HCT116 (cell line): ENCODE data around the gene TMUB1. TPM values are rescaled to one million over a fixed set of nuclear protein-coding genes. Genes with fewer than 3 reads are reported as not detected.

Experiments
- ATAC-seq: fragments of 200-7000 bp; cut with Tn5 transposase; 2 replicates; pipeline ENCODE4 v1.9.1; 2020; ENCODE audit warnings: mild to moderate bottlenecking, moderate library complexity
- BruUV-seq: library from RNA; stranded (reverse); fragments of 400-500 nt; replicated peaks from 2 replicates; lab custom pipeline; 2021; lab: Mats Ljungman, UMichigan
- CTCF ChIA-PET: fragments of 300-600 bp; sonication (Branson Sonifier 250); formaldehyde crosslinking; loops from one replicate; lab custom pipeline; 2021; ENCODE audit warnings: antibody characterized with exemption; lab: Charles Lee
- POLR2A ChIA-PET: fragments of 300-600, 350-600 bp; sonication (Branson Sonifier 250); formaldehyde crosslinking; loops from one replicate; lab custom pipeline; 2021; ENCODE audit warnings: antibody characterized with exemption; lab: Charles Lee
- RAD21 ChIA-PET, 2 experiments: fragments of 300-600 bp; sonication (Branson Sonifier 250); formaldehyde crosslinking; loops; one replicate each; lab custom pipeline; 2023; ENCODE audit warnings: low total read pairs in 2 of 2; ENCODE audit not compliant: uncharacterized antibody in 2 of 2, unreplicated experiment in 2 of 2, low non-redundant PET in 1 of 2; lab: Charles Lee
- DNase-seq: peaks from one replicate; pipeline ENCODE4 v3.0.0-alpha.2; 2010; ENCODE audit warnings: low read depth, low spot score
- H2AFZ ChIP-seq: fragments of 200-600 bp; shearing (Covaris generic), sonication (generic); 2 replicates; pipeline ENCODE4 v1.6.1; 2017; ENCODE audit warnings: low read depth, mixed run types, mixed read lengths, antibody characterized with exemption, low read length; ENCODE audit not compliant: poor library complexity, severe bottlenecking
- H3K27ac ChIP-seq: 2 replicates; pipeline ENCODE4 v1.5.1; 2012; ENCODE audit warnings: low read depth, low read length
- H3K27me3 ChIP-seq: fragments of 200-600 bp; sonication (generic); 2 replicates; pipeline ENCODE4 v1.6.1; 2016; ENCODE audit warnings: mixed run types, low read length, mixed read lengths; ENCODE audit not compliant: insufficient read depth
- H3K36me3 ChIP-seq, 2 experiments: fragments of 200-500 bp in 1 of 2; fragments of 200-600 bp in 1 of 2; sonication (Bioruptor generic) in 1 of 2; sonication (generic) in 1 of 2; 2 replicates each; pipeline versions ENCODE4 v1.5.1 to v1.6.1; 2014 to 2016; ENCODE audit warnings: low read length in 2 of 2, inconsistent platforms in 1 of 2, mixed read lengths in 1 of 2, mixed run types in 1 of 2; ENCODE audit not compliant: insufficient read depth in 2 of 2, control insufficient read depth in 1 of 2
- H3K4me1 ChIP-seq, 2 experiments: fragments of 200-600 bp in 1 of 2; sonication (generic) in 1 of 2; 2 replicates each; pipeline versions ENCODE4 v1.5.1 to v1.6.1; 2012 to 2017; ENCODE audit warnings: low read length in 2 of 2, inconsistent platforms in 1 of 2, mild to moderate bottlenecking in 1 of 2, mixed read lengths in 1 of 2, mixed run types in 1 of 2, moderate library complexity in 1 of 2; ENCODE audit not compliant: insufficient read depth in 2 of 2, control insufficient read depth in 1 of 2
- H3K4me2 ChIP-seq: fragments of 200-600 bp; sonication (generic); 2 replicates; pipeline ENCODE4 v1.6.1; 2017; ENCODE audit warnings: mixed run types, low read length, mixed read lengths
- H3K4me3 ChIP-seq, 2 experiments: fragments of 200-600 bp in 1 of 2; sonication (generic) in 1 of 2; replicated peaks in 1 of 2; 2 replicates each; pipeline ENCODE4 v1.5.1; 2011 to 2016; ENCODE audit warnings: low read length in 2 of 2, control low read depth in 1 of 2, low read depth in 1 of 2, mild to moderate bottlenecking in 1 of 2, mixed read lengths in 1 of 2, mixed run types in 1 of 2
- H3K79me2 ChIP-seq: fragments of 200-600 bp; sonication (generic); 2 replicates; pipeline ENCODE4 v1.6.1; 2017; ENCODE audit warnings: mild to moderate bottlenecking, mixed run types, low read length, moderate library complexity, mixed read lengths; ENCODE audit not compliant: insufficient read depth
- H3K9ac ChIP-seq: fragments of 200-600 bp; sonication (generic); 2 replicates; pipeline ENCODE4 v1.6.1; 2016; ENCODE audit warnings: low read length, mixed read lengths
- H3K9me2 ChIP-seq: fragments of 200-600 bp; sonication (generic), shearing (Covaris generic); 2 replicates; pipeline ENCODE4 v1.6.1; 2017; ENCODE audit warnings: mixed run types, mild to moderate bottlenecking, moderate library complexity; ENCODE audit not compliant: insufficient read depth
- H3K9me3 ChIP-seq, 2 experiments: fragments of 200-500 bp in 1 of 2; fragments of 200-600 bp in 1 of 2; sonication (Bioruptor generic) in 1 of 2; sonication (generic) in 1 of 2; 2 replicates each; pipeline ENCODE4 v1.6.1; 2014 to 2017; ENCODE audit warnings: low read length in 2 of 2, mixed read lengths in 2 of 2, inconsistent platforms in 1 of 2, low read depth in 1 of 2, mild to moderate bottlenecking in 1 of 2, mixed run types in 1 of 2, moderate library complexity in 1 of 2; ENCODE audit not compliant: control insufficient read depth in 1 of 2, insufficient read depth in 1 of 2
- H4K20me1 ChIP-seq: fragments of 200-600 bp; sonication (generic), shearing (Covaris generic); 2 replicates; pipeline ENCODE4 v1.6.1; 2017; ENCODE audit warnings: mixed run types, mild to moderate bottlenecking, moderate library complexity; ENCODE audit not compliant: insufficient read depth
- CTCF ChIP-seq, 3 experiments: fragments of 200-600 bp in 1 of 3; sonication (generic) in 1 of 3; IDR thresholded peaks in 2 of 3; conservative IDR thresholded peaks in 1 of 3; 2 replicates each; pipeline ENCODE4 v1.5.1; 2012 to 2017; ENCODE audit warnings: low read depth in 2 of 3, low read length in 2 of 3, antibody characterized with exemption in 1 of 3, borderline replicate concordance in 1 of 3, control low read depth in 1 of 3, mild to moderate bottlenecking in 1 of 3, mixed read lengths in 1 of 3, mixed run types in 1 of 3, moderate library complexity in 1 of 3; ENCODE audit not compliant: insufficient read depth in 1 of 3
- ELF1 ChIP-seq: IDR thresholded peaks from 2 replicates; pipeline ENCODE4 v1.6.1; 2012; ENCODE audit warnings: low read depth, borderline replicate concordance
- EZH2 ChIP-seq: fragments of 200-600 bp; sonication (generic); IDR thresholded peaks from 2 replicates; pipeline ENCODE4 v1.6.1; 2017; ENCODE audit warnings: antibody characterized with exemption, mixed run types
- EZH2phosphoT487 ChIP-seq: fragments of 200-600 bp; IDR thresholded peaks from 2 replicates; pipeline ENCODE4 v1.6.1; 2018; ENCODE audit warnings: antibody characterized with exemption, borderline replicate concordance
- FOSL1 ChIP-seq: IDR thresholded peaks from 2 replicates; pipeline ENCODE4 v1.6.1; 2012; ENCODE audit warnings: low read depth
- JUND ChIP-seq: IDR thresholded peaks from 2 replicates; pipeline ENCODE4 v1.6.1; 2012
- POLR2A ChIP-seq: IDR thresholded peaks from 2 replicates; pipeline ENCODE4 v1.7.0; 2011; ENCODE audit warnings: borderline replicate concordance; ENCODE audit not compliant: insufficient read depth, insufficient read length; ENCODE audit errors: extremely low read depth
- RAD21 ChIP-seq: IDR thresholded peaks from 2 replicates; pipeline ENCODE4 v1.6.1; 2012; ENCODE audit warnings: low read depth, mild to moderate bottlenecking
- SRF ChIP-seq: IDR thresholded peaks from 2 replicates; pipeline ENCODE4 v1.6.1; 2012; ENCODE audit warnings: low read depth
- TCF7L2 ChIP-seq: IDR thresholded peaks from 2 replicates; pipeline ENCODE4 v1.7.0; 2011; ENCODE audit warnings: borderline replicate concordance, inconsistent platforms; ENCODE audit not compliant: insufficient read depth, insufficient read length; ENCODE audit errors: extremely low read depth
- intact Hi-C: fragments of 100-400 bp; cut with micrococcal nuclease; formaldehyde crosslinking; loops from 2 replicates; pipeline ENCODE4 v1.10.0; 2022
- total RNA-seq: library from RNA; stranded (reverse); gene quantifications from one replicate; pipeline ENCODE4 v1.2.1, GENCODE V29; 2021; ENCODE audit not compliant: unreplicated experiment
- TF ChIP-seq, protein P1 (sequence below): IDR thresholded peaks from 2 replicates; pipeline ENCODE4 v1.6.1; 2012

TMUB1 gene
- total RNA-seq, 1 experiment from 2014 or later: 75.8 TPM

DNA sequence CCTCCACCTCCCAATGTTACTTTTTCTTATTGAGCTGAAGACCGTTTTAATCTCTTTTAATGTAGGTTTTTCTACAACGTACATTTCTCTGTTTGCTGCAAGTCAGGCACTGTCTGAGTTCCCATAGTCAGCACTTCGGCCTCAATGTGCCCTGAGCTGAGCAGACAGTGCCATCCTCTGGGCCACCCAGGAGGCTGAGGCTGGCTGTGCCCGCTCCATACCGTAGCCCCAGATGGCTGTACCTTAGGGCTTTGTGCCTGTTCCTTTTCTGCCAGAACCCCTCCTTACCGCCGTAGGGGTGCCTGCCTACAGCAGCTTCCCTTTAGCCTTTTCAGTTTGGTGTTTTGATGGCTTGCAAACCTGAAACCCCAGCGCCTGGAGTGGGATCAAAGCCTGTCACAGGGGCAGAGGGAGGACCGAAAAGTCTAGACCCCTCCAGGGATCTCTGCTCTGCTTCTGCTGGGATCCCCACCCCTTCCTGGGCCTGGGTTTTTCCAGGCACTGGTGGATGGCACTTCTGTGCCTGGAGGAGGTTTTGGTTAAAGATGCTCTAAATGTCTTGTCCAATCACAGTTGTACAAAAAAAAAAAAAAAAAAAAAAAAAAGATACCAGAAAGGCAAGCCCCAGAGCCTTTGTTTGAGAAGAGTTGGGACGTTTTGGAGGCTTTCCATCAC lies 12.0 kb upstream of the TMUB1 start:
- H3K9me3 ChIP-seq: no peaks in the 10 kb centered on the region
- no peak for TF ChIP-seq POLR2A
- TF ChIP-seq RAD21: peak; percentile 26; the same call in 1 of the 2 replicates
- TF ChIP-seq CTCF (IDR thresholded peaks at IDR 0.05 in 2 of 3, conservative IDR thresholded peaks at IDR 0.05 in 1 of 3; ENCODE audit: borderline replicate concordance in 1 of 3, insufficient read depth in 1 of 3, low read depth in 2 of 3, low read length in 2 of 3): 0 out of 6 replicates have a peak, but pooled peaks of 1 of the 3 experiments have one; percentile 9
- H3K9ac ChIP-seq: no peak overlapping the region
- ATAC-seq (0 out of 2 replicates have a peak, but pooled peaks have one; percentile 26), DNase-seq (no peak)
- no peak overlapping the region for H3K4me2 ChIP-seq
- H3K4me1 ChIP-seq: no peaks in the 10 kb centered on the region
- no peak overlapping the region for H2AFZ ChIP-seq
- ChIA-PET POLR2A (no interaction called here), CTCF (interaction anchor here (0.7 kb wide), 1 partner anchor 130 kb away, joined by 4 read pairs; no protein-coding TSS in a partner anchor), RAD21 (no interaction called here)
- H3K27ac ChIP-seq: no peak overlapping the region
- H3K9me2 ChIP-seq: no peaks in the 10 kb centered on the region
- H3K27me3 ChIP-seq: no peaks in the 10 kb centered on the region
- no peak overlapping the region for H3K4me3 ChIP-seq
- peaks cover 0 to 14% of the 10 kb centered on the region in 2 experiments; a peak in 1 of 4 replicates for H3K36me3 ChIP-seq
- H4K20me1 ChIP-seq: no peaks in the 10 kb centered on the region; the same call in 1 of the 2 replicates
- no TSS peak for BruUV-seq
- intact Hi-C loops: no loop called here
- peaks cover 97% of the 10 kb centered on the region for H3K79me2 ChIP-seq

- Histone ChIP-seq H3K4me3 (no peak overlapping the region), H3K4me2 (no peak overlapping the region), H3K4me1 (no peaks in the 10 kb centered on the region), H3K79me2 (peaks cover 97% of the 10 kb centered on the region), H2AFZ (no peak overlapping the region), H3K9ac (no peak overlapping the region), H3K27ac (no peak overlapping the region), H3K27me3 (no peaks in the 10 kb centered on the region), H3K9me2 (no peaks in the 10 kb centered on the region), H4K20me1 (no peaks in the 10 kb centered on the region; the same call in 1 of the 2 replicates), H3K9me3 (no peaks in the 10 kb centered on the region), H3K36me3 (peaks cover 0 to 16% of the 10 kb centered on the region in 2 experiments; a peak in 1 of 4 replicates)
- intact Hi-C loops: no loop called here
- DNase-seq (no peak), ATAC-seq (no peak)
- TF ChIP-seq TCF7L2: no peak
- TF ChIP-seq, protein P1, sequence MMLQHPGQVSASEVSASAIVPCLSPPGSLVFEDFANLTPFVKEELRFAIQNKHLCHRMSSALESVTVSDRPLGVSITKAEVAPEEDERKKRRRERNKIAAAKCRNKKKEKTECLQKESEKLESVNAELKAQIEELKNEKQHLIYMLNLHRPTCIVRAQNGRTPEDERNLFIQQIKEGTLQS: no peak
- TF ChIP-seq FOSL1: no peak
- no peak for TF ChIP-seq CTCF (IDR thresholded peaks at IDR 0.05 in 2 of 3, conservative IDR thresholded peaks at IDR 0.05 in 1 of 3; ENCODE audit: borderline replicate concordance in 1 of 3, insufficient read depth in 1 of 3, low read depth in 2 of 3, low read length in 2 of 3)
- TF ChIP-seq JUND: no peak
- TF ChIP-seq EZH2: no peak
- no peak for TF ChIP-seq SRF
- TF ChIP-seq EZH2phosphoT487: no peak
- no peak for TF ChIP-seq ELF1
- CTCF ChIA-PET: interaction anchor here (0.7 kb wide), 1 partner anchor 130 kb away, joined by 4 read pairs; no protein-coding TSS in a partner anchor
- POLR2A ChIA-PET: interaction anchor here (1.7 kb wide), 1 partner anchor 15 kb away, joined by 4 read pairs; no protein-coding TSS in a partner anchor
- BruUV-seq: no TSS peak
- RAD21 ChIA-PET: no interaction called here
These were observed 11.4 kb upstream of the TMUB1 start for GRCh38 chr7:151094675-151095074.
